ENCODE results near the gene TTC8. TPM values are rescaled to one million over a fixed set of nuclear protein-coding genes. Genes with fewer than 3 reads are reported as not detected.
A peak's percentile ranks its signal among the peaks of the same experiment; 100 is the strongest.

Gene TTC8
- total RNA-seq, 1 donor, result 8.9 TPM

DNA sequence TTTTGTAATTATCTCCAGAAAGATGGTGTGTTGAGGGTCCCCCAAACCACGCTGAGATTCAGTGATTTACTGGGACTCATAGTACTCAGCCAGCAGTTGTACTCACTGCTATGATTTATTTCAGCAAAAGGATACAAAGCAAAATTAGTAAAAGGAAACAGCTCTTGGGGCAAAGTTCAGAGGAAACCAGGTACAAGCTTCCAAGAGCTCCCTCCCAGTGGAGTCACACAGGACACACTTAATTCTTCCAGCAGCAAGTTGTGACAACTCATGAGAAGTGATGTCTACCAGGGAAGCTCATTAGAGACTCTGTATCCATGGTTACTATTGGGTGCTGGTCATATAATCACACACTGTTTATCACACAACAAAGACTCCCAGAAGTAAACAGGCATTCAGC is 38.7 kb downstream of the TTC8 start:
- no peak for DNase-seq (ENCODE audit: low read depth in 2 of 3, low spot score in 2 of 3)

DNA sequence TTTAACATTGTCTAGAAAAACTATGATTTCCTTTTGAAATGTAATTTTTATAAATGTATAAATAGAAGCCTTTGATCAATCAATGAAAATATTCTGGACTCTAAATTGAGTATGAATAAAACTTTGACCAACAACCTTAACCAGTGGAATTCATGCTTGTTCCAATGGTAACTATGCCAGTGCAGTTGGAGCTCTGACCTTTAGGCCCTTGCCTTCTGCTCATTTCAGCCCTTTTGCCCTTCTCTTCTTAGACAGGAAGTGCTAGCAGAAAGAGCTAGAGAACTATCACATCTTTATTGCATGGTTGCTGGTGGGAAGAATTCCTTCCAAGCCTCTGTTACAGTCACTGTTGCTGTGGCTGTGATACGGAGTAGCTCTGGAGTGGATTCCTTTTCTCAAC is 39.7 kb downstream of the TTC8 start:
- DNase-seq (ENCODE audit: low read depth in 2 of 3, low spot score in 2 of 3), result no peak

DNA sequence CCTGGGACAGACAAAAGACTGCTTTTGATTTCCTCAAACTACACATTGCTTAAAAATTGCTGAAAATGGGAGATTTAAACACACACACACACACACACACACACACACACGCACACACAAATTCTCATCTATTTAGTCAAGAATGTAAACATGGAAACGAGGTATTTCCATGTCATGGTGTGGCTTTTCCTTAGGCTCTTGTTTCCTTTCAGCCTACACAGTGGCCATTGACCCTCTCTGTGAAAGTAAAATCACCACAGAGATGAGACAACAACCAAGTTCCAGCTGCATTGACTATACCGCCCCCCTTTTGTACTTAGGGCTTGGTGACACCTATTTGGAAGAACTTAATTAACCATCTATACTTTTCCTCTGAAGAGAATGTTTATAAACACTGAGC is 41.9 kb downstream of the TTC8 start:
- no peak for DNase-seq (ENCODE audit: low read depth in 2 of 3, low spot score in 2 of 3)

DNA sequence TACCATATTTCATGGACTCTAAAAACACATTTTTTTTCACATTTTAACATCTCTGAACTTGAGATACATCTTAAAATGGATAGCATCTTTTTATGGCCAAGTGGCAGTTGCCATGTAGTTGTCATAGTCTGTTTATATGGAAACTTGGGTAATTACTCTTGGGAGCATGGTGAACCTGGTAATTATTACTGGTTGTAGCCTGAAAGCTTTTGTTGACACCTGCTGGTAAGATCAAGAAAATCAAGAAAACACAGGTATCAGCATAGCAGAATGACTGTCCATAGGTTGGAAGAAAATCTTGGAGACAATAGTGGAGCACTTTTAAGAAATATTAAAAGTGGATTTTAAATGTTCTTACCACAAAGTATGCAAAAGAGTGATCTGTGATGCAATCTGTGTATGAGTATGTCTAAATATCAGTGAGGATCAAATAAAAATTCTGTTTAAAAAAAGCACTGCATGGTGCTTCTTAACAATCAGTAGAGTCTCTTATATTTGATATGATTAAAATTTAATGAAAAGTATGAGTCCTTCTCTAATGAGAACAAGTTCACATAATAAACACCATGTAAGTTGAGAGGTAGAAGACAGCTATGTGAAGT is 44.2 kb downstream of the TTC8 start:
- peak in 2 of 3 donors; percentile 17 to 55 for DNase-seq (ENCODE audit: low read depth in 2 of 3, low spot score in 2 of 3)

DNA sequence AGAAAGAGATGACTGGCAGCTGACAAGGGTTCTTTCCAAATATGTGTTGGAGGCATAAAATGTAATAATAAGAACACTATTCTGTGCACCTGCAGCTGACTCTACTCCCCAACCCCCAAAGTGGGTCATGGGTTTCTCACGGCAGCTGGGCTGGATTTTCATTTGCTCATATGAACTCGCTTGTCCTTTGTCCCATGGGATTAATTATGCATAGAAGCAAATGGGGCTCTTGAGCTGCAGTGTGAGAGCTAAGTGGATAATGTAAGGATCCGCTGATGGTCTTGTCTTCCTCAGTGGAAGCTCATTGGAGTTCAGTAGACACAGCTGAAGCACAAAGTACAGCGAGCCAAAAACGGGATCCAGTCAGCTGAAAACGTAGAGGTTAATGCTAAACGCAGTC is 46.3 kb downstream of the TTC8 start:
- DNase-seq (ENCODE audit: low read depth in 2 of 3, low spot score in 2 of 3), result no peak

DNA sequence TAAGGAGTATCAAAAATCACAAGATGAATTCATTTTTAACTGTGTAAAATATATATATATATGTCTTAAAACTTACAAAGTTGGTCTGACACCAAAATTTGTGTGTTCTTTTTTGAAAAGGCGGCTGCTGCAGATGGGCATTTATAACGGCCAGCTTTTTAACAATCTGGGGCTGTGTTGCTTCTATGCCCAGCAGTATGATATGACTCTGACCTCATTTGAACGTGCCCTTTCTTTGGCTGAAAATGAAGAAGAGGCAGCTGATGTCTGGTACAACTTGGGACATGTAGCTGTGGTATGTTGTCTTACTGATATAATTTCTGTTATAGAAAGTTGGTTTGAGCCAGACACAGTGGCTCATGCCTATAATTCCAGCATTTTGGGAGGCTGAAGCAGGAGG is 47.0 kb downstream of the TTC8 start:
- DNase-seq (ENCODE audit: low read depth in 2 of 3, low spot score in 2 of 3), result no peak

DNA sequence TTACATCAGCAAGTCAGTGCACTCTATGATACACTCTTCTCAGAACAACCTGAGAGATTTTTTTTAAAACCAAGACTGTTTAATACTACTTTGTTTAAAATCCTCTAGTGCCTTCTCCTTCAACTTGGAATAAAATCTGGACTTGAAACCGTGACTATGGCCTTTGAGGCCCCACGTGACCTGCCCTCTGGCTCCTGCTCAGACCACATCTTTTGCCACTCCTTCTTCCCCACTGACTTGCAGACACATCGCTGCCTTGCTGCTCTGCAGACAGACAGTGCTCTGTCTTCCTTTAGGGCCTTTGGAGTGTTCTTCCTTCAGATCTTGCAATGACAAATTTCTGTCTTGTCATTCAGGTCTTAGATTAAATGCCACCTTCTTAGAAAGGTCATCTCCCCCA is 48.5 kb downstream of the TTC8 start:
- no peak for DNase-seq (ENCODE audit: low read depth in 2 of 3, low spot score in 2 of 3)

DNA sequence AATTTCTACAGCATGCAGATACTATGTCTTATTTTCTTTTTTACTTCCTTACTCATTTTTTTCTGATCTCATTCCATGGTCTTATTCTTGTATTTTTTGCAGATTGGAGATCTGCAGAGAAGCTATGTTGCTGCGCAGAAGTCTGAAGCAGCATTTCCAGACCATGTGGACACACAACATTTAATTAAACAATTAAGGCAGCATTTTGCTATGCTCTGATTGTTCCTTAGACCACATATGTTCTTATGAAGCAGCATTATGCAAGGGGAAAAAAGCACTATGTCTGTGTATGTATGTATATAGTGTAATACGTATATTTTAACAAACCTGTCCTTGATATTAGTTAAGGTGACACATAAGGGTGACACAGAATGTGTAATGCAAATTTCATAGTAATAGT is 52.7 kb downstream of the TTC8 start:
- no peak for DNase-seq (ENCODE audit: low read depth in 2 of 3, low spot score in 2 of 3)

DNA sequence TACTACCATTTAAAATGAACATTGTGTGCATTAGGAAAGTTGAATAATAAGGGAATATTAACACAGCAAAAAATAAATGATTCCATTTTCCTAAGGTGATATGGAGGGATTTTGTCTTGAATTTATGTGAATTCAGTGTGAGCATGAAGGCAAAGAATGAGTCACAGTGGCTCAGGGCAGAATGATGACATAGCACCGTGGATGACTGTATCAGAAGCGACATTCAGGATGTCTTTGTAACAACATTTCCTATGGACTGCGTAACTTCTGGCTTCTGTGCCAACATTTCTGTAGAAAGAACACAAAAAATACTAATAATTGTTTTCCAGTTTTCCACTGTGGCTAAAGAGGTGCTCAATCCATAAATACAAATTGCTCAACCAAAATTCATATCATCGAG is 54.6 kb downstream of the TTC8 start:
- DNase-seq (ENCODE audit: low read depth in 2 of 3, low spot score in 2 of 3), result no peak

DNA sequence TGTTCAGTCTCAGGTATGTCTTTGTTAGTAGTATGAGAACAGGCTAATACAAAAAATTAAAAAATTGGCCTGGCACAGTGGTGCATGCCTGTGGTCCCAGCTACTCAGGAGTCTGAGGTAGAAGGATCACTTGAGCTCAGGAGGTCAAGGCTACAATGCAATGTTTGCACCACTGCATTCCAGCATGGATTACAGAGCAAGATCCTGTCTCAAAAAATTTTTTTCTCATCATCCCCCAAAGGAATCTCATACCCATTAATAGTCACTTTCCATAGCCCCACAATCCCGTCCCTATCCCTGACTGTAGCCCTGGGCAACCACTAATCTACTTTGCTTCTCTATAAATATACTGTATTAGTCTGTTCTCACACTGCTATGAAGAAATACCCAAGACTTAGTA is 57.8 kb downstream of the TTC8 start:
- no peak for DNase-seq (ENCODE audit: low read depth in 2 of 3, low spot score in 2 of 3)

DNA sequence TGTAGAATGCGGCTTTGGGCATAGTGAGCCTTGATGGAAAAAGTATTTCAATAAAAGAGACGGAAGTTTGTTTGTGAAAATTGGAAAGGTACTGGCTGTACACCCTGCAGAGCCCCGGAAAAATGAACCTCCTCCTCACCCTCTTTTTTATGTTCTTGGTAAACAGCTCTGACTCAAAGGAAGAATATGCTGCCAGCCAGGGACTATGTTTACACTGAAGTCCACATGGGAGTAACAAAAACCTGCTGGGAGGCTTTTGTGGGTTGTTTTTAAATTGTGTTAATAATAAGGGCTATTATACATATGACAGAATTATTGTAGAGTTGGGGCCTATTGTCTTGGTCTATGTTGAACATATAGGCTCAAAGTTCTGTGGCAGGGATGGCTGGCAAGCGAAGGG is 70.7 kb downstream of the TTC8 start:
- no peak for DNase-seq (ENCODE audit: low read depth in 2 of 3, low spot score in 2 of 3)

DNA sequence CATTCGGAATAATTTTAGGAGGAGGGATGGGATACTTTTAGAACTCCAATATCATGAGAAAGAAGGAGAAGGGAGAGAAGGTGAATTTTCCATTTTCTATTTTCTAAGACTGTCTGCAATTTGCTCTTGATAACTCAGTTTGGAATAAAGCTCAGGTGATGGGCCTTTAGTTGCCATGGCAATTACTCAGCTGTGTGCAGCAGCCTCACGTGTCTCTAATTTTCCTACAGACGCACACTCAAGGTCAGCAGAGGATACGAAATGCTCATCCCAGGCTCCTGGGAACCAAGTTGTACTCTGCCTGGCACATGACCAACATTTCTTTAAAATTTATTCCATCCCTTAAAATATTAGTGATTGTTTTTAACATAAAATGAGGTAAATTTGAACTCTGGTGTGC is 76.7 kb downstream of the TTC8 start:
- no peak for DNase-seq (ENCODE audit: low read depth in 2 of 3, low spot score in 2 of 3)

DNA sequence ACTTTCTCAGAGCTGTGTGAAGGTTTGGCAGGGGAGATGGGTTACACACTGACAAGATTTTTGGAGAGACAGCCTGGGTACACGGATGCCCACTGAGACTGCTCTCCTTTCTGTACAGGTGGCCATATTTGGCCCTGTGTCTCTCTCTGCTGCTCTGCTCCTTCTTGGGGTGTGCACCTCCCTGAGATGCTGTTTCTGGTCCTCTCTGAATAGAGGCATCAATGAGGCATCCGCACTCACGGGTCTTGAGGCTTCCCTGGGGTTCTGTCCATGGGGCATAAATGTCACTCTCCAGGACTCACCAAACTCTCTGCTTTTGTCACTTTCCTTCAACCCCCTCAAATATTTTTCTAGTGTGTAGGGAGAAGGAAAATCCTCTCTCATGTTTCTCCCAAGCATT is 77.5 kb downstream of the TTC8 start:
- no peak for DNase-seq (ENCODE audit: low read depth in 2 of 3, low spot score in 2 of 3)

DNA sequence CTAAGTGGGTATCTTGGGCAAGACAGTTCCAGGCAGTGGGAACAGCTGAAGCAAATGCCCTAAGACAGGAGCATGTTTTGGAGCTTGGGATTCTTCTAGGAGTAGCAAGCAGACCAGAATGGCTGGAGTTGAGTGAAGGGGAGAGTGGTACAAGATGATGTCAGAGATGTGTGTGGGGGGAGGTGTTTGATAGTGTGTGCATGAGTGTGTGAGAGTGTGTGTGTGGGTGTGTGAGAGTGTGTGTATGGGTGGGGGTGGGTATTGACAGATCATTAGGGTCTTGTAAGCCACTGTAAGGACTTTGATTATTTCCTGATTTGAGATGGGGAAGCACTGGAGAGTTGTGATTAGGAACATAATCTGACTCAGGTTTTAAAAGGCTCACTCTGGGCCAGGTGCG is 78.4 kb downstream of the TTC8 start:
- no peak for DNase-seq (ENCODE audit: low read depth in 2 of 3, low spot score in 2 of 3)

DNA sequence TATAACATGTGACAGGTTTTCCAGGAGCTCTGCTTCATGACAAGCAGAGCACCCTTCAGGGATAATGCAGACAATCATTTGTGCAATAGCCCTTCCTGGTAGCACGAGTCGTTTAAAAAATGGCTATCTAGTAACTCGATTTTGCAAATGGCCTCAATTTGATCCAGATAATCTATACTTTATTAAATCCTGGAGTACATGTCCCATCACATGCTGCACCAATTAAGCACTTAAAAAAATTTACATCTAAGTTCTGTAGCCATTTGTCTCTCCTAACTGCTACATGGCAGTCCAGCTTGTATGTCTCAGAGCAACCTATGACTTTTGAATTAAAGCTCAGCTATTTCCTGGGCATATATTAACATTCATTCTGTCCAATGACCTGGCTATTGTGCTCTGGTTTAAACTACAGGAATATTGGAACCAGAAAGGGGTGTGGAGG is 79.8 kb downstream of the TTC8 start:
- DNase-seq (ENCODE audit: low read depth in 2 of 3, low spot score in 2 of 3), result no peak

DNA sequence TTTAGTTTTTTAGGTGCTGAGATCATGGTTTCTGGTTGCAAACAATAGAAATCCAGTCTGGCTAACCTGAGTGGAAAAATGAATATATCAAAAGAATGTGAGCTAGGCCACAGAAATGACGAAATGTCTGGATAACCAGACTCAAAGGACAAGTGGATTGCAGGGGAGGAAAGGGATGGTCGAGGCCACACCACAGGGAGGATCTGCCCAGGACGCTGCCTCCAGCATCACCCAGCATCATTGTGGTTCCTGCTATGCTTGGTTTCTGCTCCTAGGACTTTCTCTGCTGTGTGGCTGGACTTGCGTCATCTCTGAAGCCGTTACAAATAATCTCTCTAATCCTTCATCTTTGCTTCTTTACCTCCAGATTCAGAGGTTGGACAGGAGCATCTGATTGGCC is 80.4 kb downstream of the TTC8 start:
- DNase-seq (ENCODE audit: low read depth in 2 of 3, low spot score in 2 of 3), result no peak

DNA sequence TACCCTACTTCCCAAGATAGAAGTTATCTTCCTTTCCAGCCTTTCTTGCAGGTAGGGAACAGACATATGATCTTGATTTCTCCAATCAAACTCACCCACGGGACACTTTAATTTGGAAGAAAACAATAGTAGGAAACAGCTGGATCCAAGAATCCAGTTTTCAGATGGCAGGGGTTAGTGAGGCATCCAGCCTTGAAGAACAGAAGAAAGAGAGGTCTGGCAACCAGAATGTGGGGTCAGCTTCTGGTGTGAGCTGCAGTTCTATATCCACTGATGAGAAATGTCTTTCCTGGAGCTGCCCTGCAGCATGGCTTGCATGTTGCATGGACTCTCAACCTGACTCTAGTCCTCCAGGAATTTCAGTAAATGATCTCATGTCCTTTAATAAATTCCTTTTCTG is 83.8 kb downstream of the TTC8 start:
- DNase-seq (ENCODE audit: low read depth in 2 of 3, low spot score in 2 of 3), result no peak

DNA sequence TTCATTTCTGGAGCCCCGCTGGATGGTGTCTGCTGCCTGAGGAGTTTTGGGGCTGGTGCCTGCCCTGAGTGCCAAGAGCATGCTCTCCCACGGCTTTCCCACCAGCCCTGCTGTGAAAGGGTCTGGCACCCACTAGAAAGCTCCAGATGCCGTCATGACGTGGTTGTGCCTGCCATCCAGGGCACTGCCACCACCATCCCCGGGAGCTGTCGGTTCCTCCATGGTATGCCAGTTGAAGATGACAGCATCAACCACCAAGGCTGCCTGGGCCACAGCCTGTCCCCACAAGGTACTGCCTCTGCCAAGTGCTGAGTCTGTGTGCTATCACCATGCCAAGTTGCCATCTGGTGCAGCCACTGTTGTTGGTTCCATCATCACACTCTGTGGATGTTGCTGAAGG is 85.9 kb downstream of the TTC8 start:
- no peak for DNase-seq (ENCODE audit: low read depth in 2 of 3, low spot score in 2 of 3)

DNA sequence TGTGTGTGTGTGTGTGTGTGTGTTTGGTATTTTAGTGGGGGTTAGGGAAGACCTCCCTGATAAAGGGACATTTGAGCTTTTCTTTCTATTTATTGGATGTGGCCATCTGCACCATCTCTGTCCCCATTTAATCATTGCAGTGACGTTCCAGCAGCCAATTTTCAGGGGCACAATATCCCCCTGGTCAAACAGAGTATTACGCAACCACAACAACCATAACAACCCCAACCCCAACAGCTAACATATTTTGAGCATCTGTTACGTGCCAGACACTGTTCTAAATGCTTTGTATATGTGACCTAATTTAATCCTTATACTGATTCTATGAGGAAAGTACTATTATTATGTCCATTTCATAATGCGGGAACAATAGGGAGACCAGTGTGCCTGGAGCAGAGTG is 87.4 kb downstream of the TTC8 start:
- no peak for DNase-seq (ENCODE audit: low read depth in 2 of 3, low spot score in 2 of 3)

DNA sequence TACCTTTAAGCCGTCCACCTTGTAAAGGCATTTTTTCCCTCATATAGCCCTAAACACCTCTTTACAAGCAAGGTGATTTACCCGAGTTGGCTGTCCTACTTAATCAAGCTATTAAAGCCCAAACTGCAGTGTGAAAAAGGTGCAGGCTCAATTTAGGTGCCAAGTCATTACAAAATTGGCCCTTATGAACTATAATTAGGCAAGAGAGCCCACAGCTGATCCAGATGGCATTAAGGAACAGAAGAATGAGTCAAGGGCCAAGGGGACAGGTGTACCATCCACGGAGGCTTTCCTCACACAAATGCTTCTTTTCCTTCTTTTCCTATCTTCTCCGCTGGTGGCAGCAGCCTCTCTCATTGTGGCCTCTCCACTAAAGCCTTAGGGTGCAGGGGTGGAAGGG is 90.5 kb downstream of the TTC8 start:
- no peak for DNase-seq (ENCODE audit: low read depth in 2 of 3, low spot score in 2 of 3)

DNA sequence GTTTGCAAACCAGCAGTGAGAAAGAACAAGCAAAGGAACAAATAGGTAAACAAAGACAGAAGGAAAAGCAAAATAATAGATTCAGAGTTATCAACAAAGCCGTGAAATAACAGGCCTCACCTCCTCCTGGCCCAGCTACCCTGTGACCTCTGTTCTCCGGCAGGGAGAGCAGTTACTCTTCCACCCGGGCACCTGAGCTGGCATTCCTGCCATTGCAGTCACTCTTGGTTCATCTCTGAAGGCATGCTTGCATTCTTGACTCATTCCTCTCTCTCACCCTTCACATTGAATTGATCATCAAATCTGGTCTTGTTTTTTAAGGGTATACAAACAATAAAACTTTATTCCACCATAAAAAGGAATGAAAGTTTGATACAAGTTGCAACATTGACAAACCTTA is 95.1 kb downstream of the TTC8 start:
- DNase-seq (ENCODE audit: low read depth in 2 of 3, low spot score in 2 of 3), result no peak
